ENCODE results near the gene GPRC6A.
"Not testable (repeated sequence)": the region's sequence is repeated elsewhere in the genome, so short reads cannot be mapped to it uniquely, and the experiment has no call there.

GPRC6A gene

DNA sequence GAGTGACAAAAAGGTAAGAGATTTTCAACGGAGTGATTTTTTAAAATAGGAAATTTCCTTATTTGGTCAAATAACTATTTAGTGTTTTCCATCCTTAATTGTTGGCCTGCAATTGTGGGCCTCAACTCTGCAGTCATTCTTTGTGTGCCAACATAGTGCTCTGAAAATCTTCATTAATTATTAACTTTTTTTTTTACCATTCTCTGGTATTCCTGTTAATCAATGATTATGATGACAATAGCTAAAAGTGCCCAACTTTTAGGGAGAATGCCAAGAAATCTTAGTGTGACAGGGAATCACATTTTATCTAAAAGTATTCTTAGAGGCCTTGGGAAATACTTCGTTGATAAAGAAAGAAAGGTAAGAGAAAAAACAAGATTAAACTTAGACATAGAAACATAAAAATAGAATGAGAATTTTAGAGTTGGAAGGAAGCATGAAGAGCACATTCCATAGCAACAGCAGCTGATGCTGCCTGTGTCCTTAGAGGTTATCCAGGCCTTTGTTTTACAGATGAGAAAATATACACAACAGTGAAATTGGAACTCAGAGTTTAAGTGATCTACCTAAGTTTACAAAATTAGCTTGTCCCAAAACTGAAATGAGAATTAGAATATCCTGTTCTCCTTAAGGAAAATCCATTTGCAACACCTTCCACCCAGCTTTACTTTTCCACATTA lies 1.2 kb downstream of the GPRC6A start:
- no peak overlapping the region for H3K9ac ChIP-seq (ENCODE audit: low read length)
- no peaks in the 10 kb centered on the region for H3K27me3 ChIP-seq (ENCODE audit: insufficient read depth, low read length)
- H3K4me2 ChIP-seq (ENCODE audit: low read length), result no peak overlapping the region
- H3K27ac ChIP-seq (ENCODE audit: low read depth, low read length, poor library complexity, severe bottlenecking), result no peak overlapping the region
- no peaks in the 10 kb centered on the region for H3K36me3 ChIP-seq (ENCODE audit: insufficient read depth, low read length)
- H3K9me3 ChIP-seq (ENCODE audit: low read length), result no peaks in the 10 kb centered on the region
- H4K20me1 ChIP-seq (ENCODE audit: insufficient read depth, low read length), result no peaks in the 10 kb centered on the region
- H3K4me3 ChIP-seq (ENCODE audit: low read depth, low read length, poor library complexity, severe bottlenecking), result no peak overlapping the region
- no peaks in the 10 kb centered on the region for H3K9me2 ChIP-seq (ENCODE audit: low read depth, low read length)
- no peak overlapping the region for H2AFZ ChIP-seq (ENCODE audit: low read length)
- no peaks in the 10 kb centered on the region for H3K79me2 ChIP-seq (ENCODE audit: insufficient read depth, low read length)
- TF ChIP-seq, protein P1, sequence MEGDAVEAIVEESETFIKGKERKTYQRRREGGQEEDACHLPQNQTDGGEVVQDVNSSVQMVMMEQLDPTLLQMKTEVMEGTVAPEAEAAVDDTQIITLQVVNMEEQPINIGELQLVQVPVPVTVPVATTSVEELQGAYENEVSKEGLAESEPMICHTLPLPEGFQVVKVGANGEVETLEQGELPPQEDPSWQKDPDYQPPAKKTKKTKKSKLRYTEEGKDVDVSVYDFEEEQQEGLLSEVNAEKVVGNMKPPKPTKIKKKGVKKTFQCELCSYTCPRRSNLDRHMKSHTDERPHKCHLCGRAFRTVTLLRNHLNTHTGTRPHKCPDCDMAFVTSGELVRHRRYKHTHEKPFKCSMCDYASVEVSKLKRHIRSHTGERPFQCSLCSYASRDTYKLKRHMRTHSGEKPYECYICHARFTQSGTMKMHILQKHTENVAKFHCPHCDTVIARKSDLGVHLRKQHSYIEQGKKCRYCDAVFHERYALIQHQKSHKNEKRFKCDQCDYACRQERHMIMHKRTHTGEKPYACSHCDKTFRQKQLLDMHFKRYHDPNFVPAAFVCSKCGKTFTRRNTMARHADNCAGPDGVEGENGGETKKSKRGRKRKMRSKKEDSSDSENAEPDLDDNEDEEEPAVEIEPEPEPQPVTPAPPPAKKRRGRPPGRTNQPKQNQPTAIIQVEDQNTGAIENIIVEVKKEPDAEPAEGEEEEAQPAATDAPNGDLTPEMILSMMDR (IDR thresholded peaks at IDR 0.05; ENCODE audit: low read length), result no peak
- no peak for TF ChIP-seq EZH2 (IDR thresholded peaks at IDR 0.05; ENCODE audit: borderline replicate concordance, low read length)
- no peaks in the 10 kb centered on the region for H3F3A ChIP-seq (ENCODE audit: insufficient read depth, low read length)
- H3K4me1 ChIP-seq (ENCODE audit: insufficient read depth, low read length, severe bottlenecking), result no peaks in the 10 kb centered on the region

GRCh38 chr6:116816336-116816735 lies 12.5 kb downstream of the GPRC6A start:
- H3K9me2 ChIP-seq (ENCODE audit: low read depth, low read length); H2AFZ ChIP-seq (ENCODE audit: low read length); H3K9me3 ChIP-seq (ENCODE audit: low read length); H3K36me3 ChIP-seq (ENCODE audit: insufficient read depth, low read length); H4K20me1 ChIP-seq (ENCODE audit: insufficient read depth, low read length); H3K4me1 ChIP-seq (ENCODE audit: insufficient read depth, low read length, severe bottlenecking); H3K4me3 ChIP-seq (ENCODE audit: low read depth, low read length, poor library complexity, severe bottlenecking); H3K79me2 ChIP-seq (ENCODE audit: insufficient read depth, low read length); H3F3A ChIP-seq (ENCODE audit: insufficient read depth, low read length); H3K27ac ChIP-seq (ENCODE audit: low read depth, low read length, poor library complexity, severe bottlenecking); H3K27me3 ChIP-seq (ENCODE audit: insufficient read depth, low read length); H3K9ac ChIP-seq (ENCODE audit: low read length); H3K4me2 ChIP-seq (ENCODE audit: low read length): not testable (repeated sequence)

GRCh38 chr6:116812051-116812650 lies 16.7 kb downstream of the GPRC6A start:
- no peak overlapping the region for H3K4me2 ChIP-seq (ENCODE audit: low read length)
- no peaks in the 10 kb centered on the region for H3K36me3 ChIP-seq (ENCODE audit: insufficient read depth, low read length)
- H3K4me3 ChIP-seq (ENCODE audit: low read depth, low read length, poor library complexity, severe bottlenecking), result no peak overlapping the region
- no peaks in the 10 kb centered on the region for H3K27me3 ChIP-seq (ENCODE audit: insufficient read depth, low read length)
- H2AFZ ChIP-seq (ENCODE audit: low read length), result no peak overlapping the region
- no peaks in the 10 kb centered on the region for H3K9me3 ChIP-seq (ENCODE audit: low read length)
- H3K27ac ChIP-seq (ENCODE audit: low read depth, low read length, poor library complexity, severe bottlenecking), result no peak overlapping the region
- no peaks in the 10 kb centered on the region for H3K9me2 ChIP-seq (ENCODE audit: low read depth, low read length)
- H4K20me1 ChIP-seq (ENCODE audit: insufficient read depth, low read length), result no peaks in the 10 kb centered on the region
- no peaks in the 10 kb centered on the region for H3F3A ChIP-seq (ENCODE audit: insufficient read depth, low read length)
- no peaks in the 10 kb centered on the region for H3K79me2 ChIP-seq (ENCODE audit: insufficient read depth, low read length)
- no peak overlapping the region for H3K9ac ChIP-seq (ENCODE audit: low read length)
- H3K4me1 ChIP-seq (ENCODE audit: insufficient read depth, low read length, severe bottlenecking), result no peaks in the 10 kb centered on the region
- TF ChIP-seq EZH2 (IDR thresholded peaks at IDR 0.05; ENCODE audit: borderline replicate concordance, low read length), result no peak
- TF ChIP-seq, protein P1 (IDR thresholded peaks at IDR 0.05; ENCODE audit: low read length), result no peak

- H3K9me2 ChIP-seq (ENCODE audit: low read depth, low read length), result no peaks in the 10 kb centered on the region
- H3K9ac ChIP-seq (ENCODE audit: low read length), result no peak overlapping the region
These were observed 26.9 kb downstream of the GPRC6A start for GRCh38 chr6:116801971-116802370.

More at GRCh38 chr6:116801971-116802370, 26.9 kb downstream of the GPRC6A start:
- H4K20me1 ChIP-seq (ENCODE audit: insufficient read depth, low read length), result no peaks in the 10 kb centered on the region
- H3K4me3 ChIP-seq (ENCODE audit: low read depth, low read length, poor library complexity, severe bottlenecking), result no peak overlapping the region
- H3K27ac ChIP-seq (ENCODE audit: low read depth, low read length, poor library complexity, severe bottlenecking), result no peak overlapping the region
- no peaks in the 10 kb centered on the region for H3F3A ChIP-seq (ENCODE audit: insufficient read depth, low read length)
- no peaks in the 10 kb centered on the region for H3K79me2 ChIP-seq (ENCODE audit: insufficient read depth, low read length)
- H3K4me2 ChIP-seq (ENCODE audit: low read length), result no peak overlapping the region
- no peaks in the 10 kb centered on the region for H3K9me3 ChIP-seq (ENCODE audit: low read length)
- H2AFZ ChIP-seq (ENCODE audit: low read length), result no peak overlapping the region
- H3K4me1 ChIP-seq (ENCODE audit: insufficient read depth, low read length, severe bottlenecking), result no peaks in the 10 kb centered on the region
- no peaks in the 10 kb centered on the region for H3K36me3 ChIP-seq (ENCODE audit: insufficient read depth, low read length)
- TF ChIP-seq, protein P1 (IDR thresholded peaks at IDR 0.05; ENCODE audit: low read length), result no peak
- no peaks in the 10 kb centered on the region for H3K27me3 ChIP-seq (ENCODE audit: insufficient read depth, low read length)
